Loucy (cell line): ENCODE measurements around the gene OR10K2.

ENCODE experiments used
- H2AFZ ChIP-seq: fragments of 200-600 bp; sonication (generic); 2 replicates; pipeline ENCODE4 v1.6.0; 2016; ENCODE audit warnings: antibody characterized with exemption, mild to moderate bottlenecking, low read length, moderate library complexity
- H3F3A ChIP-seq: fragments of 200-600 bp; 2 replicates; pipeline ENCODE4 v1.6.0; 2016; ENCODE audit warnings: antibody characterized with exemption, low read depth, mild to moderate bottlenecking
- H3K27me3 ChIP-seq: fragments of 200-600 bp; sonication (generic); 2 replicates; pipeline ENCODE4 v1.6.1; 2014; ENCODE audit warnings: low read length, mild to moderate bottlenecking; ENCODE audit not compliant: insufficient read depth, poor library complexity, severe bottlenecking
- H3K36me3 ChIP-seq: fragments of 200-600 bp; sonication (generic); 2 replicates; pipeline ENCODE4 v1.6.1; 2016; ENCODE audit warnings: low read length; ENCODE audit not compliant: insufficient read depth
- H3K4me1 ChIP-seq: fragments of 200-600 bp; sonication (generic); 2 replicates; pipeline ENCODE4 v1.5.1; 2014; ENCODE audit warnings: low read length, mild to moderate bottlenecking; ENCODE audit not compliant: insufficient read depth, poor library complexity, severe bottlenecking
- H3K4me2 ChIP-seq: fragments of 200-600 bp; sonication (generic); 2 replicates; pipeline ENCODE4 v1.6.0; 2014; ENCODE audit warnings: antibody characterized with exemption, low read length, low read depth, mild to moderate bottlenecking; ENCODE audit not compliant: poor library complexity, severe bottlenecking
- H3K4me3 ChIP-seq: fragments of 200-600 bp; sonication (generic); 2 replicates; pipeline ENCODE4 v1.5.1; 2014; ENCODE audit warnings: low read length, mild to moderate bottlenecking, mixed read lengths; ENCODE audit not compliant: poor library complexity, severe bottlenecking
- H3K79me2 ChIP-seq: fragments of 200-600 bp; sonication (generic); 2 replicates; pipeline ENCODE4 v1.6.1; 2014; ENCODE audit warnings: low read length; ENCODE audit not compliant: insufficient read depth
- H3K9ac ChIP-seq: fragments of 200-600 bp; sonication (generic); 2 replicates; pipeline ENCODE4 v1.6.0; 2014; ENCODE audit warnings: mild to moderate bottlenecking, low read depth, low read length, moderate library complexity; ENCODE audit not compliant: poor library complexity, severe bottlenecking
- H3K9me2 ChIP-seq: fragments of 200-600 bp; sonication (generic); replicated peaks from 2 replicates; pipeline ENCODE4 v1.6.1; 2016; ENCODE audit warnings: low read depth, low read length, mixed read lengths
- H3K9me3 ChIP-seq: fragments of 200-600 bp; sonication (generic); 2 replicates; pipeline ENCODE4 v1.6.1; 2014; ENCODE audit warnings: mild to moderate bottlenecking, antibody characterized with exemption, low read length, low read depth; ENCODE audit not compliant: insufficient read depth
- H4K20me1 ChIP-seq: fragments of 200-600 bp; sonication (generic); 2 replicates; pipeline ENCODE4 v1.6.0; 2014; ENCODE audit warnings: antibody characterized with exemption, low read length, mild to moderate bottlenecking; ENCODE audit not compliant: insufficient read depth, poor library complexity, severe bottlenecking
- CTCF ChIP-seq: fragments of 200-600 bp; sonication (generic); conservative IDR thresholded peaks from 2 replicates; pipeline ENCODE4 v1.5.1; 2014; ENCODE audit warnings: mild to moderate bottlenecking, antibody characterized with exemption, low read length
- EZH2phosphoT487 ChIP-seq: fragments of 200-600 bp; IDR thresholded peaks from 2 replicates; pipeline ENCODE4 v1.6.1; 2018; ENCODE audit warnings: antibody characterized with exemption, mild to moderate bottlenecking, moderate library complexity, borderline replicate concordance

Gene OR10K2

GRCh38 chr1:158422212-158422611 lies 3.8 kb downstream of the OR10K2 start:
- Histone ChIP-seq H2AFZ (no peak overlapping the region), H4K20me1 (no peaks in the 10 kb centered on the region), H3K4me1 (no peaks in the 10 kb centered on the region), H3K27me3 (no peaks in the 10 kb centered on the region), H3K4me3 (no peak overlapping the region), H3K79me2 (no peaks in the 10 kb centered on the region), H3K9me2 (no peaks in the 10 kb centered on the region), H3K9ac (no peak overlapping the region), H3K4me2 (no peak overlapping the region), H3K9me3 (no peaks in the 10 kb centered on the region), H3F3A (no peaks in the 10 kb centered on the region), H3K36me3 (no peaks in the 10 kb centered on the region)
- TF ChIP-seq CTCF, result no peak
- TF ChIP-seq EZH2phosphoT487, result no peak

- no peaks in the 10 kb centered on the region for H3K9me2 ChIP-seq
- no peaks in the 10 kb centered on the region for H3K4me1 ChIP-seq
- no peak overlapping the region for H3K4me2 ChIP-seq
- H3K9ac ChIP-seq, result no peak overlapping the region
- H4K20me1 ChIP-seq, result no peaks in the 10 kb centered on the region
- no peaks in the 10 kb centered on the region for H3K79me2 ChIP-seq
- H3K27me3 ChIP-seq, result no peaks in the 10 kb centered on the region
- no peaks in the 10 kb centered on the region for H3K9me3 ChIP-seq
- H3F3A ChIP-seq, result no peaks in the 10 kb centered on the region
- no peak overlapping the region for H3K4me3 ChIP-seq
- no peak for TF ChIP-seq EZH2phosphoT487
- no peak for TF ChIP-seq CTCF
- H2AFZ ChIP-seq, result no peak overlapping the region
- no peaks in the 10 kb centered on the region for H3K36me3 ChIP-seq
Observed at GRCh38 chr1:158417586-158417985, 8.5 kb downstream of the OR10K2 start.

- no peaks in the 10 kb centered on the region for H3K9me3 ChIP-seq
- no peaks in the 10 kb centered on the region for H4K20me1 ChIP-seq
- H3K36me3 ChIP-seq, result no peaks in the 10 kb centered on the region
- no peaks in the 10 kb centered on the region for H3K4me1 ChIP-seq
- no peak overlapping the region for H2AFZ ChIP-seq
- TF ChIP-seq CTCF (no peak), EZH2phosphoT487 (no peak)
- H3K4me3 ChIP-seq, result no peak overlapping the region
- no peak overlapping the region for H3K4me2 ChIP-seq
- no peak overlapping the region for H3K9ac ChIP-seq
- H3K9me2 ChIP-seq, result no peaks in the 10 kb centered on the region
- H3K27me3 ChIP-seq, result no peaks in the 10 kb centered on the region
- H3F3A ChIP-seq, result no peaks in the 10 kb centered on the region
- no peaks in the 10 kb centered on the region for H3K79me2 ChIP-seq
Observed at GRCh38 chr1:158414651-158415345, 11.2 kb downstream of the OR10K2 start.
